HepG2 (cell line): ENCODE measurements around the gene PFKFB2. TPM values are rescaled to one million over a fixed set of nuclear protein-coding genes. Genes with fewer than 3 reads are reported as not detected.

Experiments used
- BRCA1 ChIP-seq: sonication (generic); formaldehyde crosslinking; IDR thresholded peaks from 2 replicates; pipeline ENCODE4 v1.4.0; 2020; ENCODE audit warnings: missing genetic modification reagents
- CEBPG ChIP-seq: IDR thresholded peaks from 2 replicates; pipeline ENCODE4 v1.6.1; 2016
- DMAP1 ChIP-seq: IDR thresholded peaks from 2 replicates; pipeline ENCODE4 v1.6.1; 2016
- FOSL2 ChIP-seq: sonication (generic); formaldehyde crosslinking; IDR thresholded peaks from 2 replicates; pipeline ENCODE4 v1.4.0; 2020; ENCODE audit warnings: missing genetic modification reagents
- GATAD2A ChIP-seq: IDR thresholded peaks from 2 replicates; pipeline ENCODE4 v1.6.1; 2016
- IKZF5 ChIP-seq: IDR thresholded peaks from 2 replicates; pipeline ENCODE4 v1.6.1; 2018; ENCODE audit warnings: missing genetic modification reagents, mild to moderate bottlenecking, missing compliant biosample characterization
- KAT7 ChIP-seq: IDR thresholded peaks from 2 replicates; pipeline ENCODE4 v1.6.1; 2018; ENCODE audit warnings: borderline replicate concordance, missing compliant biosample characterization
- LBX2 ChIP-seq: sonication (generic); formaldehyde crosslinking; IDR thresholded peaks from 2 replicates; pipeline ENCODE4 v1.5.0; 2020; ENCODE audit warnings: missing genetic modification reagents, mild to moderate bottlenecking, borderline replicate concordance
- NFRKB ChIP-seq: fragments of 450-650 bp; IDR thresholded peaks from 2 replicates; pipeline ENCODE4 v1.6.1; 2017
- NFYC ChIP-seq: IDR thresholded peaks from 2 replicates; pipeline ENCODE4 v1.6.1; 2016; ENCODE audit warnings: missing genetic modification reagents, missing compliant biosample characterization
- POLR2AphosphoS5 ChIP-seq: IDR thresholded peaks from 2 replicates; pipeline ENCODE4 v1.6.1; 2012; ENCODE audit warnings: low read depth, low read length
- RCOR2 ChIP-seq: IDR thresholded peaks from 2 replicates; pipeline ENCODE4 v1.6.1; 2016; ENCODE audit warnings: missing biosample characterization, missing genetic modification reagents
- TARDBP ChIP-seq: sonication (generic); formaldehyde crosslinking; IDR thresholded peaks from 2 replicates; pipeline ENCODE4 v1.8.0; 2022; ENCODE audit warnings: mild to moderate bottlenecking, missing genetic modification reagents
- TFAP4 ChIP-seq: sonication (generic); IDR thresholded peaks from 2 replicates; pipeline ENCODE4 v1.6.1; 2016; ENCODE audit warnings: low read depth, borderline replicate concordance
- TRIM22 ChIP-seq: fragments of 450-650 bp; IDR thresholded peaks from 2 replicates; pipeline ENCODE4 v1.6.1; 2017
- ZBTB2 ChIP-seq: sonication (generic); formaldehyde crosslinking; IDR thresholded peaks from 2 replicates; pipeline ENCODE4 v1.8.0; 2022; ENCODE audit warnings: low read depth, missing genetic modification reagents
- ZBTB42 ChIP-seq: sonication (generic); formaldehyde crosslinking; IDR thresholded peaks from 2 replicates; pipeline ENCODE4 v1.5.0; 2020; ENCODE audit warnings: mild to moderate bottlenecking, missing genetic modification reagents
- ZBTB49 ChIP-seq: sonication (generic); formaldehyde crosslinking; IDR thresholded peaks from 2 replicates; pipeline ENCODE4 v1.4.0; 2020; ENCODE audit warnings: missing genetic modification reagents, borderline replicate concordance
- ZEB1 ChIP-seq: IDR thresholded peaks from 2 replicates; pipeline ENCODE4 v1.6.1; 2012; ENCODE audit warnings: mild to moderate bottlenecking, low read depth, inconsistent platforms; ENCODE audit not compliant: insufficient replicate concordance
- ZKSCAN5 ChIP-seq: sonication (generic); formaldehyde crosslinking; IDR thresholded peaks from 2 replicates; pipeline ENCODE4 v1.5.1; 2020; ENCODE audit warnings: mild to moderate bottlenecking, missing genetic modification reagents
- ZNF143 ChIP-seq: sonication (generic); formaldehyde crosslinking; IDR thresholded peaks from 2 replicates; pipeline ENCODE4 v1.4.0; 2020; ENCODE audit warnings: missing genetic modification reagents
- ZNF543 ChIP-seq: sonication (generic); formaldehyde crosslinking; IDR thresholded peaks from 2 replicates; pipeline ENCODE4 v1.4.0; 2020; ENCODE audit warnings: mild to moderate bottlenecking, missing genetic modification reagents
- ZNF572 ChIP-seq: sonication (generic); formaldehyde crosslinking; IDR thresholded peaks from 2 replicates; pipeline ENCODE4 v1.5.1; 2020; ENCODE audit warnings: mild to moderate bottlenecking, missing genetic modification reagents
- ZNF576 ChIP-seq: sonication (generic); formaldehyde crosslinking; IDR thresholded peaks from 2 replicates; pipeline ENCODE4 v1.4.0; 2020; ENCODE audit warnings: mild to moderate bottlenecking, missing genetic modification reagents
- ZNF678 ChIP-seq: sonication (generic); formaldehyde crosslinking; IDR thresholded peaks from 2 replicates; pipeline ENCODE4 v1.4.0; 2020; ENCODE audit warnings: mild to moderate bottlenecking, missing genetic modification reagents
- ZNF7 ChIP-seq: IDR thresholded peaks from 2 replicates; pipeline ENCODE4 v1.6.1; 2016; ENCODE audit warnings: missing biosample characterization, missing genetic modification reagents
- ZNF768 ChIP-seq: sonication (generic); formaldehyde crosslinking; IDR thresholded peaks from 2 replicates; pipeline ENCODE4 v1.4.0; 2020; ENCODE audit warnings: missing genetic modification reagents
- polyA plus RNA-seq, 8 experiments: library from polyadenylated mRNA; depleted of rRNA in 3 of 8; stranded (reverse) in 7 of 8; unstranded in 1 of 8; fragments of >200 nt; fragmentation: Illumina TruSeq in 4 of 8; extraction: Trizol in 4 of 8; gene quantifications; 2 replicates each; pipeline versions ENCODE4 v1.2.1 to v1.2.3, GENCODE V29; 2011 to 2016; ENCODE audit warnings: low read depth in 4 of 8, missing spikeins in 1 of 8, mixed read lengths in 1 of 8; ENCODE audit not compliant: insufficient read depth in 1 of 8
- total RNA-seq, 5 experiments: library from RNA; depleted of rRNA; stranded (reverse); fragments of >200 nt; fragmentation: Illumina TruSeq; extraction: Trizol; gene quantifications; 2 replicates each; pipeline ENCODE4 v1.2.3, GENCODE V29; 2016; ENCODE audit warnings: low read depth in 1 of 5

The PFKFB2 gene
- total and polyA plus RNA-seq, 2 of the 13 experiments (the other 11 are each of a cell fraction or from before 2014, with no cell fraction given) = 4.6 to 10.6 TPM

- TF ChIP-seq ZEB1 (peak; percentile 73), ZBTB2 (CRISPR knock-in tag) (no peak), ZBTB49 (CRISPR knock-in tag) (no peak), TARDBP (CRISPR knock-in tag) (no peak), NFRKB (no peak), ZNF143 (0 out of 2 replicates have a peak, but pooled peaks have one; percentile 25), TFAP4 (peak; percentile 94), BRCA1 (CRISPR knock-in tag) (no peak), ZNF572 (CRISPR knock-in tag) (no peak), GATAD2A (CRISPR knock-in tag) (peak; percentile 58), LBX2 (CRISPR knock-in tag) (no peak), ZKSCAN5 (CRISPR knock-in tag) (no peak), TRIM22 (no peak), ZBTB42 (CRISPR knock-in tag) (peak; percentile 71; the same call in 1 of the 2 replicates), ZNF678 (CRISPR knock-in tag) (no peak), POLR2AphosphoS5 (0 out of 2 replicates have a peak, but pooled peaks have one; percentile 25), ZNF576 (no peak), KAT7 (no peak), ZNF543 (CRISPR knock-in tag) (no peak), NFYC (CRISPR knock-in tag) (peak; percentile 67), CEBPG (CRISPR knock-in tag) (no peak), RCOR2 (CRISPR knock-in tag) (no peak), ZNF7 (no peak), ZNF768 (no peak), DMAP1 (CRISPR knock-in tag) (no peak), FOSL2 (peak; percentile 61; the same call in 1 of the 2 replicates), IKZF5 (CRISPR knock-in tag) (0 out of 2 replicates have a peak, but pooled peaks have one; percentile 15)
These were observed 20.5 kb upstream of the PFKFB2 start, which contains the start of gene C1orf116 (continued) for GRCh38 chr1:207032528-207033017.
